Activated T-helper 17 cell treated with anti-CD3 and anti-CD28 coated beads, Interleukin-2, amount 50 U/mL, for 72 hours (primary cell): ENCODE measurements around the gene HTRA3. TPM values are rescaled to one million over a fixed set of nuclear protein-coding genes. Genes with fewer than 3 reads are reported as not detected.

Experiments
- ATAC-seq: fragments of 150-1000 bp; cut with Tn5 transposase; replicated peaks from 2 replicates; pipeline ENCODE4 v1.10.0; 2021; ENCODE audit warnings: mild to moderate bottlenecking, moderate library complexity
- H3K27ac Mint-ChIP-seq: one replicate; pipeline ENCODE4 v1.8.0; 2022; ENCODE audit warnings: mixed read lengths
- H3K27me3 Mint-ChIP-seq: one replicate; pipeline ENCODE4 v1.8.0; 2022; ENCODE audit warnings: mixed read lengths
- H3K36me3 Mint-ChIP-seq: one replicate; pipeline ENCODE4 v1.8.0; 2022; ENCODE audit warnings: low read depth, mild to moderate bottlenecking, mixed read lengths
- H3K4me1 Mint-ChIP-seq: one replicate; pipeline ENCODE4 v1.8.0; 2022; ENCODE audit warnings: mixed read lengths
- H3K4me3 Mint-ChIP-seq: one replicate; pipeline ENCODE4 v1.8.0; 2022; ENCODE audit warnings: mild to moderate bottlenecking, mixed read lengths
- H3K9me3 Mint-ChIP-seq: one replicate; pipeline ENCODE4 v1.8.0; 2022; ENCODE audit warnings: mixed read lengths
- total RNA-seq, 2 donors: library from RNA; stranded (reverse); gene quantifications; one replicate each; pipeline ENCODE4 v1.2.3, GENCODE V29; 2022

Gene HTRA3
- total RNA-seq, 2 donors from 2014 or later = not detected

DNA sequence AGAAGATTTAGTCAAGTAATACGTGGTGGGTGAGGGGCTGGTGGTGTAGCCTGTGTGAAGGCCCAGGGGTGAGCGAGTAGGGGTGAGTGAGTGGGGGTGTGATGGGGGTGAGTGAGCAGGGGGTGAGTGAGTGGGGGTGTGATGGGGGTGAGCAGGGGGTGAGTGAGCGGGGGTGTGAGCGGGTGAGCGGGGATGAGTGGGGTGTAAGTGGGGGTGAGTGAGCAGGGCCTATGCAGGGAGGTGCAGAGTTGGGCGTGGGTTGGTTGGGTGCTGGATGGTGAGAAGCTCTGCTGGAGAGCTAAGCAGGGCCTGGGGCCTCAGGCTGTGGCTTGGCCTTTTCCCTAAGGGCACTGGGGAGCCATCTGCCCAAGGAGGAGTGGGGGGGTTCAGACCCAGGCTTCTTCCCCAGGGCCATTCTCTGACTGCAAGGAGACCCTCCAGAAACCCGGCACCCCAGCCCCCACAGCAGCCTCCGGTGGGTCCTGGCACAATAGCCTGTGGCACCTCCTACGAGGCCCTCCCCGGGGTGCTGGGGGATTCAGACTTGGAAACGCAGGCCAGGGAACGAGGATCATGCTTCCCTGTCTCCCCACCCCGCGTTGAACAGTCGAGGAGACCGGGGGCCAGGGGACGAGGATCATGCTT, 40.1 kb upstream of the HTRA3 start:
- Mint-ChIP-seq H3K4me1 (peaks cover 12% of the 10 kb centered on the region), H3K27ac (peak overlapping the region; percentile 78), H3K36me3 (peaks cover 8% of the 10 kb centered on the region), H3K9me3 (no peaks in the 10 kb centered on the region), H3K27me3 (no peaks in the 10 kb centered on the region), H3K4me3 (peak overlapping the region; percentile 50)
- no peak for ATAC-seq

DNA sequence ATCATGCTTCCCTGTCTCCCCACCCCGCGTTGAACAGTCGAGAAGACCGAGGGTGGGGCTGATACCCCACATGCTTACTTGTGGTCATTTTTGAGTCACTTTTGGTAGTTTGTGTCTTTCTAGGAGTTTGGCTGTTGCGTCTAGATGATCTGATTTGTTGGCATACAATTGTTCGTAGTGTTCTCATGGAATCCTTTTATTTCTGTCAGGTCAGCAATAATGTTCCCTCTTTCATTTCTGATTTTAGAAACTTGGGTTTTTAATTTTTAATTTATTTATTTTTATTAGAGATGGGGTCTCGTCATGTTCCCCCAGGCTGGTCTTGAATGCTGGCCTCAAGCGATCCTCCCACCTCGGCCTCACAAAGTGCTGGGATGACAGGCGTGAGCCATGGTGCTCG, 39.5 kb upstream of the HTRA3 start:
- peaks cover 5% of the 10 kb centered on the region for H3K36me3 Mint-ChIP-seq
- no peak for ATAC-seq
- no peaks in the 10 kb centered on the region for H3K9me3 Mint-ChIP-seq
- H3K4me1 Mint-ChIP-seq = peaks cover 12% of the 10 kb centered on the region
- no peaks in the 10 kb centered on the region for H3K27me3 Mint-ChIP-seq
- H3K4me3 Mint-ChIP-seq = no peak overlapping the region
- peak overlapping the region; percentile 67 for H3K27ac Mint-ChIP-seq

DNA sequence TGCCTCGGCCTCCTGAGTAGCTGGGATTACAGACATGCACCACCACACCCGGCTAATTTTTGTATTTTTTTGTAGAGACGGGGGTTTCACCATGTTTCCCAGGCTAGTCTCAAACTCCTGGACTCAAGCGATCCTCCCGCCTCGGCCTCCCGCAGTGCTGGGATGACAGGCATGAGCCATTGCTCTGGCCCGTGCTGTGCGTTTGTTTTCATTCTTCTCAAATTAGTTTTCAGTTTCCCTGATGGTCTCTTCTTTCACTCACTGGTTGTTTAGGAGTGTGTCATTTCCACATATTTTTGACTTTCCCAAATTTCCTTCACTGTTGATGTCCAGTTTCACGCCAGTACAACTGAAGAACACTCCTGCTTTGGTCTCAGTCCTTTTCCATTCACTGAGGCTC, 38.7 kb upstream of the HTRA3 start:
- no peaks in the 10 kb centered on the region for H3K9me3 Mint-ChIP-seq
- H3K36me3 Mint-ChIP-seq = peaks cover 5% of the 10 kb centered on the region
- peak overlapping the region; percentile 67 for H3K27ac Mint-ChIP-seq
- H3K4me1 Mint-ChIP-seq = peaks cover 12% of the 10 kb centered on the region
- H3K4me3 Mint-ChIP-seq = no peak overlapping the region
- no peak for ATAC-seq
- H3K27me3 Mint-ChIP-seq = no peaks in the 10 kb centered on the region

DNA sequence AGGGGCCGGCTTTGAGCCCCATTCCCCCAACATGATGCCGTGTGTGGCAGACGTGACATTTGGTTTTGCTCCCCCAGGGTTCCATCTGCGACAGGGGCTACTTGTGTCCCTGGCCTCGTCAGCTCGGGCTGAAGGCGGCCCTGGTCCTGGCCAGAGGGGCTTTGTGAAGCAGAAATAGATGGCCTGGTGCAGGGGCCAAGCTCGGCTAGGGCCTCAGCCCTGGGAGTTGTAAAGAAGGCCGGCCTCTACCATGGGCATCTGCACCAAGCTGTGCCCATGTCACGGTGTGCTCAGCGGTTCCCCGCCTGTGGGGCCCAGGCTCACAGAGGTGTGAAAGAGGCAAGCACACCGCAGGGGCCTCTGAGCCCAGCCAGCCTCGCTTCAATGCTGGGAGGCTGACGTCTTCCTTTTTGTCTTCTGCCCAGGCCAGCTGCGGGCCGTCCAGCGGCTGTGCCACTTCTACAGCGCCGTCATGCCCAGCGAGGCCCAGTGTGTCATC, 38.0 kb upstream of the HTRA3 start:
- no peak overlapping the region for H3K4me3 Mint-ChIP-seq
- H3K9me3 Mint-ChIP-seq = no peaks in the 10 kb centered on the region
- no peaks in the 10 kb centered on the region for H3K27me3 Mint-ChIP-seq
- peaks cover 12% of the 10 kb centered on the region for H3K4me1 Mint-ChIP-seq
- H3K27ac Mint-ChIP-seq = no peak overlapping the region
- H3K36me3 Mint-ChIP-seq = peaks cover 2% of the 10 kb centered on the region
- no peak for ATAC-seq

DNA sequence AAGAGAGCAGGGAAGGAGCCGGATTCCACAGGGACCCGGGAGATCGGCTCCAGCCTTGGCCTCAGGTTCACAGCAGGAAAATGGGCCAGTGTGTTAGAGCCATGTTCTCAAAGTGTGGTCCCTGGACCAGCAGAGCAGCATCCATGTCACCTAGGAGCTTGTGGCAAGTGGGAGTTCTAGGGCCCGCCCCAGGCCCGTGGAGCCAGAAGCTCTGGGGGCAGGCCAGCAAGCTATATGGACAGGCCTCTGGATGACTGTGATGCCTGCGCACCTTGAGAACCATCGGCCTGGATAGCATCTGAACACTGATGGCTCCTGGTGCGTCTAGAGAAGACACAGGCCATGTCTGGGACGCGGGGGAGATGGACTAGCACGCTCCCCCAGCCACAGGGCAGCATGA, 36.8 kb upstream of the HTRA3 start:
- Mint-ChIP-seq H3K9me3 (no peaks in the 10 kb centered on the region), H3K4me3 (no peak overlapping the region), H3K36me3 (no peaks in the 10 kb centered on the region), H3K4me1 (peaks cover 12% of the 10 kb centered on the region), H3K27me3 (no peaks in the 10 kb centered on the region), H3K27ac (no peak overlapping the region)
- ATAC-seq = no peak

DNA sequence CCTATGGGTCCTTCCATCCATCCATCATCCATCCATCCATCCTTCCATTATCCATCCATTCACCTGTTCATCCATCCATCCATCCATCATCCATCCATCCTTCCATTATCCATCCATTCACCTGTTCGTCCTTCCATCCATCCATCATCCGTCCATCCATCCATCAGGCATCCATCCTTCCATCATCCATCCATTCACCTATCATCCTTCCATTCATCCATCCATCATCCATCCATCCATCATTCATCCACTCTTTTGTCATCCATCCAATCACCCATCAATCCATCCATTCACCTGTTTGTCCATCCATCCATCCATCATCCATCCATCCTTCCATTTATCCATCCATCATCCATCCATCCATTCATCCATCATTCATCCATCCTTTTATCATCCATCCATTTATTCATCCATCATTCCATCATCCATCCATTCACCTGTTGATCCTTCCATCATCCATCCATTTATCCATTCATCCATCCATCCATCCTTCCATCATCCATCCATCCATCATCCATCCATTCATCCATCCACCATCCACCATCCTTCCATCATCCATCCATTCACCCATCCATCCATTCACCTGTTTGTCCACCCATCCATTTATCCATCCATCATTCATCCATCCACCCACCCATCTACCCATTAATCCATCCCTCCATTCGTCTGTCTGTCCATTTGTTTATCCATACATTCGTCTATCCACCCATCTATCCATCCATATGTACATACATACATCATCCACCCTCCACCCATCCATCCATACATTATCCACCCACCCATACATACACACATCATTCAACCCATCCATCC, 35.7 kb upstream of the HTRA3 start:
- ATAC-seq = no peak
- Mint-ChIP-seq H3K27me3 (no peaks in the 10 kb centered on the region), H3K9me3 (no peaks in the 10 kb centered on the region), H3K36me3 (no peaks in the 10 kb centered on the region), H3K4me3 (no peak overlapping the region), H3K4me1 (peaks cover 10% of the 10 kb centered on the region), H3K27ac (no peak overlapping the region)

DNA sequence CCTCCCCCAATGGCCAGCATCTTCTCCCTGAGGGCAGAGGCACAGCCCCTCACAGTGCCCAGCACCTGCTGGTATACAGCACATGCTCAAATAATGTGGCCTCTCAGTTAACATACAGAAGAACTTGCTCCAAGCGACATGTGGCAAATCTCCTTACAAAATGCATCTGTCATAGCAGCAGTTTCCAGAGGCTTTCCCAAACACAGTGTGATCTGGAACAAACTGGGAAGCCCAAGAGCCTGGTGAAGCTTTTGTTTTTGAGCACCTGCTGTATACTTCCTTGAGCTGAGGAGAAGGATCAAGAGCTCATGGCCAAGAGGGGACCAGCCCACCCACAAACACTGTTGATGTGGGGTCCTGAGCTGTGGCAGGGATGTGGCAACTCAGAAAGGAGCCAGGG, 34.8 kb upstream of the HTRA3 start:
- Mint-ChIP-seq H3K9me3 (no peaks in the 10 kb centered on the region), H3K27ac (no peak overlapping the region), H3K4me1 (peaks cover 6% of the 10 kb centered on the region), H3K27me3 (no peaks in the 10 kb centered on the region), H3K36me3 (no peaks in the 10 kb centered on the region), H3K4me3 (no peak overlapping the region)
- no peak for ATAC-seq

DNA sequence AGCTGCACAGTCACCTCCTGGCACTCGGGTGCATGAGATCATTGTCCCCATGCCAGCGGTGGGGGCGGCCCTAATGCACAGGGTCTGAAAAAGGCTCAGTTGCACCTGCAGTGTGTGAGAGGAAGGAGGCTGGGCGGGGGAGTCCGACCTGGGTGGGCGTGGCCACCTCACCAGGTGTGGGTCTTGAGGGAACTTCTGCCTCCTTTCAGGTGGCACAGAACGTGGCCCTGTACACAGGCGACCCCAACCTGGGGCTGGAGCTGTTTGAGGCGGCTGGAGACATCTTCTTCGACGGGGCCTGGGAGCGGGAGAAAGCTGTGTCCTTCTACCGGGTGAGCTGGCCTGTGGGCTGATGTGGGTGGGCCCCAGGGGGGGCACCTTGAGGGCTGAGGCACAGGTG, 34.3 kb upstream of the HTRA3 start:
- Mint-ChIP-seq H3K9me3 (no peaks in the 10 kb centered on the region), H3K27ac (no peak overlapping the region), H3K27me3 (no peaks in the 10 kb centered on the region), H3K4me1 (peaks cover 5% of the 10 kb centered on the region), H3K36me3 (no peaks in the 10 kb centered on the region), H3K4me3 (no peak overlapping the region)
- no peak for ATAC-seq

DNA sequence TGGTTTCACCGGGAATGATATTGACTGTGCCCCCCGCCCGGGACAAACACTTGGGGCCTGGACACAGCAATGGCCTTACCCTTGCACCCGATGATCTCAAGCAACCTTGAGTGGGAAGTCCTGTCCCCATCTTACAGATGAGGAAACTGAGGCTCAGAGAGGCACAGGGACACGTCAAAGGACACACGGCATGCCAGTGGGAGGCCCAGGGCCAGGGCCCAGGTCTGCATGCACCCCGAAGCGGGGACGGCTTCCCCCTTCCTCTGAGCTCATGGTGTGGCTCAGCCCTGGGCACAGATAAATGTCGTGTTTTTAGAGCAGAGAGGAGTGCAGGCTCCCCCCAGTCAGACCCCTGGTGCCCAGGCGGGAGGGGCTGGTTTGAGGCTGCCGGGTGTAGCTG, 33.9 kb upstream of the HTRA3 start:
- ATAC-seq = no peak
- H3K4me1 Mint-ChIP-seq = peaks cover under 1% of the 10 kb centered on the region
- no peaks in the 10 kb centered on the region for H3K36me3 Mint-ChIP-seq
- no peak overlapping the region for H3K4me3 Mint-ChIP-seq
- H3K9me3 Mint-ChIP-seq = no peaks in the 10 kb centered on the region
- no peaks in the 10 kb centered on the region for H3K27me3 Mint-ChIP-seq
- H3K27ac Mint-ChIP-seq = no peak overlapping the region

DNA sequence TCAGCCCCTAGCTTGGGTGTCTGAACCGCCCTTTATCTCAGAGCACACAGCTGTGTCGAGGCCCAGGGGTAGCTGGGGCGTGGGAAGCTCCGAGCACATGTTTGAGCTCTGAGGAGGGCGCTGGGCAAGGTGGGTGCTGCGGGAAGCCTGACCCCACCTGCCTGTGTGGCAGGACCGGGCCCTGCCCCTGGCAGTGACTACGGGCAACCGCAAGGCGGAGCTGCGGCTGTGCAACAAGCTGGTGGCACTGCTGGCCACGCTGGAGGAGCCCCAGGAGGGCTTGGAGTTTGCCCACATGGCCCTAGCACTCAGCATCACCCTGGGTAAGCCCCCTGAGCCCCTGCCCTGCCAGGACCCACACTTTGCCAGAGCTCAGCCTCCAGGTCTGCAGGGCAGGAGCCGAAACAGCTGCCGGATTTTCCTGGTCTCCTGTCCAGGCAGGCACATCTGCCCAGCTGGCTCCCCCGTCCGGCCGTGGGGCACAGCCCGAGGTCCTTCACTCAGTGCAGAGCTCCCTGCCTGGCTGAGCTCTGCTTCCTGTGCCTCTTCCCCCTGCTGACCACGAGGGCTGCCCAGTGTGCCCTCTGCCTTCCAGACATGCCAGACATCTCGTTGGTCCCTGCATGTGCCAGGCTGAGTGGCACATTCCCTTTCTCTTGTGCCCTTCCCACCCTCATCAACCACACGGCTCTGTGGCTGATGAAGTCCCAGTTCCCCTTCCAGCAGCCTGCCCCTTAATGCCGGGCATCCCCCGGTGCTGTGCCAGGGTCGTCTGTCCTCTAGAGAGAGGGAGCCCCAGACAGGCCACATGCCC, 33.2 kb upstream of the HTRA3 start:
- Mint-ChIP-seq H3K4me1 (no peaks in the 10 kb centered on the region), H3K27me3 (no peaks in the 10 kb centered on the region), H3K27ac (no peak overlapping the region), H3K36me3 (no peaks in the 10 kb centered on the region), H3K4me3 (no peak overlapping the region), H3K9me3 (no peaks in the 10 kb centered on the region)
- no peak for ATAC-seq

DNA sequence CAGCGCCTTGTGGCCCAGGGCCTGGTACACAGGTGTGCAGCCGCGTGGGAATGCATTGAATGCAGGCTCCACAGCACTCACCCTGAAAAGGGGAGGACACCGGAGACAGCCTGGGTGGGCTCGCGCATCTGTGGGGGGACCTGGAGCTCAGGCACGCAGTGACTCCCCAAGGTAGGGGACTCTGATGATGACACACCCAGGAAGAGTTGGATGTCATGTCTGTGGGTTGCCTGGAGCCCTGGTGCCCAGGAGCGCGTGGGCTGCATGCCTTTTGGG, 32.7 kb upstream of the HTRA3 start:
- Mint-ChIP-seq H3K27ac (no peak overlapping the region), H3K27me3 (no peaks in the 10 kb centered on the region), H3K4me1 (no peaks in the 10 kb centered on the region), H3K4me3 (no peak overlapping the region), H3K9me3 (no peaks in the 10 kb centered on the region), H3K36me3 (no peaks in the 10 kb centered on the region)
- no peak for ATAC-seq

DNA sequence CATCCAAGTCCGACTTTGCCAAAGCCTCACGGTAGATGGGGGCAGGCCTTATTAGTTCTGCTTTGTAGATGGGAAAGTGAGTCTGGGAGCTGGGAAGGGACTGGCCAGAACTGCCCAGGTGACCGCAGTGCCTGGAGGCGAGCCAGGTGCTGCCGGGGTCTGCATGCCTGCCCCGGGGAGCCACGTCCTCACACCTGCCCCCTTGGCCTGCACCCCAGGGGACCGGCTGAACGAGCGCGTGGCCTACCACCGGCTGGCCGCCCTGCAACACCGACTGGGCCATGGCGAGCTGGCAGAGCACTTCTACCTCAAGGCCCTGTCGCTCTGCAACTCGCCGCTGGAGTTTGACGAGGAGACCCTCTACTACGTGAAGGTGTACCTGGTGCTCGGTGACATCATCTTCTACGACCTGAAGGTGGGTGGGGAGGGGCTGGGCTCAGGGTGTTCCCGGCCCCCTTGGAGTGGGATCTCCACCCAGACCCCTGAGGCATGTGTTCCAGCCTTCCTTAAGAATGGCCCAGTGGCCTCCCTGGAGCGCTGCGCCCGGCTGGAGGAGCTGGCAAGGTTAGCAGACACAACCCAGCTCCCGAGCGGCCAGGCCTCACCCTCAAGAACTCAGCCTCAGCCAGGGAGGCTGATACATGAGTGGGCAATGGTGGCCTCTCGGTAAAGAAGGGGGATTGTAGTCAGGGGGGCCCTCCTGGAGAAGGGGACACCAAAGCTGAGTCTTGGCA, 32.1 kb upstream of the HTRA3 start:
- H3K4me3 Mint-ChIP-seq = no peak overlapping the region
- ATAC-seq = no peak
- no peaks in the 10 kb centered on the region for H3K4me1 Mint-ChIP-seq

DNA sequence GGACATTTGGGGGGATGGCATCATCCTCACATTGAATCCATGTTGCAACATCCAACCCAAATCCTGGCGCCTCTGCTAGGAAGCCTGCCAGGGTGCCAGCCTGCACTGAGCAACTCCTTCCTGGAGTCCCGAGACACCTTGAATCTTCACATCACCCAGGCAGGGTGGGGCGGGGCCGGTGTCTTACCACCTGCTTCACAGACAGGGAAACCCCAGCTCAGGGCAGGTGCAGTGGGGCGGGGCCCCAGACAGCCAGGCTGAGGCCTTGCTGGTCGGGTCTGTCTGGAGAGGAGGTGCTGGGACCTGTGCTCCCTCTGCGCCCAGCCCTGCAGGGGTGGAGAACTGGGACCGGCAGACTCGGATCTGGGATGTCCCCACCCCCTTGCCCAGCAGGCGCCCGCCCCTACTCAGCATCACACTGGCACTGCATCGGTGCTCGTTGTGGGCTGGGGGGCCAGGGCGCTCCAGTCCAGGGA, 31.5 kb upstream of the HTRA3 start:
- ATAC-seq = no peak
- Mint-ChIP-seq H3K27ac (no peak overlapping the region), H3K4me1 (no peaks in the 10 kb centered on the region), H3K27me3 (no peaks in the 10 kb centered on the region), H3K9me3 (no peaks in the 10 kb centered on the region), H3K4me3 (no peak overlapping the region), H3K36me3 (no peaks in the 10 kb centered on the region)

More for the DNA sequence above, 32.1 kb upstream of the HTRA3 start:
- no peaks in the 10 kb centered on the region for H3K9me3 Mint-ChIP-seq
- no peaks in the 10 kb centered on the region for H3K36me3 Mint-ChIP-seq
- H3K27me3 Mint-ChIP-seq = no peaks in the 10 kb centered on the region
- no peak overlapping the region for H3K27ac Mint-ChIP-seq

DNA sequence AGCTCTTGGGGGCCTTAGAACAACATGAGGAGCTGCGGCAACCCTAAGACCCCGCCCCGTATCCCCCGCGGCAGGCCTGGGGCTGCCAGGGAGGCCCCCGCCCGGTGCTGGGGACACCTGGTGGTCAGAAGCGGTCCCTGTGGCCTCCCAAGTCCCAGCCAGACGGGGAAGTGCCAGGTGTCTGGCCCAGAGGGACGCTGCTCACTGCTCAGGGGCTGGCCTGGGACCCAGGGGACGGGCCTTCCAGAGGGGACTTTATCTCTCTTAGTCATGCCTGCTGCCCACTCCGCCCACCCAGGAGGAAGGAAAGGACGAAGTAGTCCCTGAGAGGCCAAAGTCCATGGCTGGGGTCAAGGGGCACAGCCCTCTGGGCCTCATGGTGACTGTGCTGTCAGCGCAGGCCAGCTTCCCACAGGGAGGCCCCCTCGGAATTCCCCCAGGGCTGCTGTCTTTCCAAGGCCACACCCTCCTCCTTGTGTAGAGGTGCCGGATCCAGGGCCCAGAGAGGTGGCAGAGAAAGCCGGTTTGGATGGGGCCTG, 31.0 kb upstream of the HTRA3 start:
- ATAC-seq = no peak
- Mint-ChIP-seq H3K27ac (no peak overlapping the region), H3K27me3 (no peaks in the 10 kb centered on the region), H3K9me3 (no peaks in the 10 kb centered on the region), H3K4me3 (no peak overlapping the region), H3K4me1 (no peaks in the 10 kb centered on the region), H3K36me3 (no peaks in the 10 kb centered on the region)
